ENCODE results near the gene RPP38. TPM values are rescaled to one million over a fixed set of nuclear protein-coding genes. Genes with fewer than 3 reads are reported as not detected.

RPP38 gene
- total and polyA plus RNA-seq, 4 donors: 8.2 to 12.0 (median 9.3) TPM

DNA sequence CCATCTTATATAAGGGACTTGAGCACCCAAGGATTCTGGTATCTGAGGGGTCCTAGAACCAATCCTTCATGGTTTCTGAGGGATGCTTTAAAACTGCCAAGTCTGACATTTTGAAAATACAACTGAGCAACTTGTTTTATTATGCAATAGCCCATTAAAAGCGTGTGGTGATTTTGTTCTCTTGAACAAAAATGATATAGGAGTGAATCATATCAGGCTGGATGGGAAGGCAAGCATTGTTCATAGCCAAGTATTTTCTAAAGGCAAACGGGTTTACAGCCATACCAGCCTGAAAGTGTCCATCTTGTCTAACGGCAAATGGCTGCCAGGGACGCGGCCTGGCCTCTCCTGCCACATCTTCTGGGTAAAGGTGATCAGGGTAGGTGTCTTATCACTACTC is 23.4 kb downstream of the RPP38 start:
- Histone ChIP-seq H3K27me3 (ENCODE audit: control insufficient read depth in 1 of 2, insufficient read depth in 2 of 2, low read length in 1 of 2) (no peaks in the 10 kb centered on the region), H3K36me3 (ENCODE audit: control insufficient read depth in 1 of 2, insufficient read depth in 2 of 2, low read length in 1 of 2) (peaks cover 1 to 15% of the 10 kb centered on the region in 2 donors), H3K4me1 (ENCODE audit: control insufficient read depth in 1 of 2, insufficient read depth in 2 of 2, low read length in 2 of 2) (no peaks in the 10 kb centered on the region), H3K27ac (ENCODE audit: low read depth in 1 of 2, low read length in 2 of 2) (no peak overlapping the region), H3K4me3 (ENCODE audit: low read length in 2 of 2) (no peak overlapping the region), H3K9me3 (ENCODE audit: control insufficient read depth, low read length) (no peaks in the 10 kb centered on the region)
- 92 to 95% methylated on average over 5 of the region's 5 CpGs for WGBS, 2 donors
- DNase-seq (no peak), ATAC-seq (ENCODE audit: low FRiP score) (no peak)
- intact Hi-C loops (cut with DNase I): no loop called here

DNA sequence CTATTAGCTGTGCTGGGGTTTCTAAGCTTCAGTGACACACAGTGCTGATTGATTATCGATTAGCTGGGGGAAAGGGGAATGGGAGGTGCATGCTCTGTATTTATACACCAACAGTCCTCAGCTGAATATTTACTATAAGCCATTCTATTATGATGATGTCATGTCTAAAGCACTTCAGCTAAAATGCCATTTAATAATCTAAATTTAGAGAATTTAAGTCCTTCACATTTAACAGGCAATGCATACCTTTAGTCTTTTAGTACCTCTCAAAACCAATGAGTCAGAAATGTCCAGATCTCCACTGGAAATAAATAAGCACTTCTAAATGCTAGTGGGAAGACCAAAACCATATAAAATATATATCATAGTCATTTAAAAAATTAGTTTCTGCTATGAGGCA is 24.6 kb downstream of the RPP38 start:
- intact Hi-C loops (cut with DNase I): no loop called here
- ATAC-seq (ENCODE audit: low FRiP score) (no peak), DNase-seq (no peak)
- no peak overlapping the region for H3K4me3 ChIP-seq (ENCODE audit: low read length in 2 of 2)
- WGBS, 2 donors: 80 to 83% methylated on average over 1 of the region's 1 CpG
- H3K9me3 ChIP-seq (ENCODE audit: control insufficient read depth, low read length): no peaks in the 10 kb centered on the region
- no peak overlapping the region for H3K27ac ChIP-seq (ENCODE audit: low read depth in 1 of 2, low read length in 2 of 2)
- H3K27me3 ChIP-seq (ENCODE audit: control insufficient read depth in 1 of 2, insufficient read depth in 2 of 2, low read length in 1 of 2): no peaks in the 10 kb centered on the region
- peaks cover 1 to 15% of the 10 kb centered on the region in 2 donors for H3K36me3 ChIP-seq (ENCODE audit: control insufficient read depth in 1 of 2, insufficient read depth in 2 of 2, low read length in 1 of 2)
- no peaks in the 10 kb centered on the region for H3K4me1 ChIP-seq (ENCODE audit: control insufficient read depth in 1 of 2, insufficient read depth in 2 of 2, low read length in 2 of 2)

- H3K9me3 ChIP-seq (ENCODE audit: control insufficient read depth, low read length): no peaks in the 10 kb centered on the region
- no peak for DNase-seq
- no peaks in the 10 kb centered on the region for H3K27me3 ChIP-seq (ENCODE audit: control insufficient read depth in 1 of 2, insufficient read depth in 2 of 2, low read length in 1 of 2)
- H3K4me3 ChIP-seq (ENCODE audit: low read length in 2 of 2): no peak overlapping the region
- no peaks in the 10 kb centered on the region for H3K4me1 ChIP-seq (ENCODE audit: control insufficient read depth in 1 of 2, insufficient read depth in 2 of 2, low read length in 2 of 2)
- peaks cover 1 to 11% of the 10 kb centered on the region in 2 donors for H3K36me3 ChIP-seq (ENCODE audit: control insufficient read depth in 1 of 2, insufficient read depth in 2 of 2, low read length in 1 of 2)
- intact Hi-C loops (cut with DNase I): no loop called here
- 76 to 80% methylated on average over 9 of the region's 9 CpGs for WGBS, 2 donors
- no peak for ATAC-seq (ENCODE audit: low FRiP score)
- H3K27ac ChIP-seq (ENCODE audit: low read depth in 1 of 2, low read length in 2 of 2): no peak overlapping the region
Observed at GRCh38 chr10:15122477-15123030, 25.4 kb downstream of the RPP38 start.

DNA sequence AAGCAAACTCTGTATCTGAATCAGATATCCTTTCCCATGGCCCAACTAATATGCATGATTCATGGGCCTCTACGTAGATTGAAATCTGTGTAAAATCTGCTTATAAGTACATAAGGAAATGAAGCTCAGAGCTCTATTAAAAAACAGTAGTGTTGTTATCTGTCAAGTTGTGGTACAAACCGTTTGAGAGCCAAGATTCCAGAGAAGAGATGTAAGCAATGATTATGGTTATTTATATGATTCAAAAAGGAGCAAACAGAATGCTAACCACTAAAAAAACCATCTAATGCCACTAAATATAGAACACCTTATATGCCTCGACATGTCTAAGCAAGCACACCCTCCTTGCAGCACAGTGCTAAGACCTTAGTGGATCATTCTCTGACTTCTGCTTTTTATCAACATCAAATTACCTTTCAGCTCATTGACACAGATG is 26.6 kb downstream of the RPP38 start:
- Histone ChIP-seq H3K27ac (ENCODE audit: low read depth in 1 of 2, low read length in 2 of 2) (no peak overlapping the region), H3K4me1 (ENCODE audit: control insufficient read depth in 1 of 2, insufficient read depth in 2 of 2, low read length in 2 of 2) (no peaks in the 10 kb centered on the region), H3K9me3 (ENCODE audit: control insufficient read depth, low read length) (no peaks in the 10 kb centered on the region), H3K27me3 (ENCODE audit: control insufficient read depth in 1 of 2, insufficient read depth in 2 of 2, low read length in 1 of 2) (no peaks in the 10 kb centered on the region), H3K36me3 (ENCODE audit: control insufficient read depth in 1 of 2, insufficient read depth in 2 of 2, low read length in 1 of 2) (peaks cover 1 to 9% of the 10 kb centered on the region in 2 donors), H3K4me3 (ENCODE audit: low read length in 2 of 2) (no peak overlapping the region)
- ATAC-seq (ENCODE audit: low FRiP score): no peak
- intact Hi-C loops (cut with DNase I): no loop called here
- no peak for DNase-seq
- WGBS, 2 donors: 54 to 62% methylated on average over 3 of the region's 3 CpGs

DNA sequence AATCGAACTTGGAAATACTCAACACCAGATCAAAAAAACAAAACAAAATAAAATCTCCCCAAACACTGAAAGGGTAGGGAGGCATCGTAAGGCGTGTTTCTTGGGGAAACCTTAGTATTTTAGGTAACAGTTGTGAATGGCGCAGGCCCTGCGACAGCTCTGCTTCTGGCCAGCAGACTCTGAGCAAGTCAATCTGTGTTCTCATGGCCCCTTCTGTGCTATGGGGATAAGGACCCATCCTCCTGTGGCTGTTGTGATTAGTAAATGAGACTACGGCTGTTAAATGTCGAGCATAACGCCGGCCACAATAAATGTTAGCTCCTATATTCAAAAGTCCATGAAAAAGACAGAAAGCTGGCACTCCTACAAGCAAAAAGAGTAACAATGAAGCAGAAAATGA is 27.0 kb downstream of the RPP38 start:
- no peaks in the 10 kb centered on the region for H3K9me3 ChIP-seq (ENCODE audit: control insufficient read depth, low read length)
- H3K27me3 ChIP-seq (ENCODE audit: control insufficient read depth in 1 of 2, insufficient read depth in 2 of 2, low read length in 1 of 2): no peaks in the 10 kb centered on the region
- intact Hi-C loops (cut with DNase I): no loop called here
- peaks cover 1 to 5% of the 10 kb centered on the region in 2 donors for H3K36me3 ChIP-seq (ENCODE audit: control insufficient read depth in 1 of 2, insufficient read depth in 2 of 2, low read length in 1 of 2)
- no peak overlapping the region for H3K4me3 ChIP-seq (ENCODE audit: low read length in 2 of 2)
- WGBS, 2 donors: 95 to 96% methylated on average over 9 of the region's 9 CpGs
- ATAC-seq (ENCODE audit: low FRiP score) (no peak), DNase-seq (no peak)
- H3K4me1 ChIP-seq (ENCODE audit: control insufficient read depth in 1 of 2, insufficient read depth in 2 of 2, low read length in 2 of 2): no peaks in the 10 kb centered on the region
- H3K27ac ChIP-seq (ENCODE audit: low read depth in 1 of 2, low read length in 2 of 2): no peak overlapping the region

DNA sequence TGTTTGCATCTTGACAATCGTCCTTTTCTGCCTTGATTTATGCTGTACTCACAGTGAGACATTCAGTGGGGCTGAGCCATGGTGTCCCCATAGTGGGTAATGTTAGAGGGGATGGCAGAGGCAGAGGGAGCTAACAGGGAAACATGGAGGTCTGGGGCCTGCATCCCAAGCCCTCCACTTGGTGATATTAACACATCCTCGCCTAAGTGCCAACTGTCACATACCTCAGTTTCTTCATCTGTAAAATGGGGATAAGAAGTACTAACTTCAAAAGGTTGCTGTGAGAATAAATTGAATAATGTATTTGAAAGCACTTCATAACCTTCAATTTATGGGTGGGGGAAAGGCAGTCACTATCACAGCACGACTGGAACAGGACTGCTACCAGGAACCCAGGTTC is 27.8 kb downstream of the RPP38 start:
- ATAC-seq (ENCODE audit: low FRiP score): no peak
- Histone ChIP-seq H3K4me1 (ENCODE audit: control insufficient read depth in 1 of 2, insufficient read depth in 2 of 2, low read length in 2 of 2) (no peaks in the 10 kb centered on the region), H3K27me3 (ENCODE audit: control insufficient read depth in 1 of 2, insufficient read depth in 2 of 2, low read length in 1 of 2) (no peaks in the 10 kb centered on the region), H3K9me3 (ENCODE audit: control insufficient read depth, low read length) (no peaks in the 10 kb centered on the region), H3K4me3 (ENCODE audit: low read length in 2 of 2) (no peak overlapping the region), H3K36me3 (ENCODE audit: control insufficient read depth in 1 of 2, insufficient read depth in 2 of 2, low read length in 1 of 2) (peaks cover 0 to 1% of the 10 kb centered on the region in 2 donors), H3K27ac (ENCODE audit: low read depth in 1 of 2, low read length in 2 of 2) (no peak overlapping the region)
- 87% methylated on average over 3 of the region's 3 CpGs for WGBS, 2 donors
- intact Hi-C loops (cut with DNase I): no loop called here
- no peak for DNase-seq

GRCh38 chr10:15131330-15131729 is 34.2 kb downstream of the RPP38 start:
- ATAC-seq (ENCODE audit: low FRiP score): no peak
- DNase-seq: no peak
- no peaks in the 10 kb centered on the region for H3K4me1 ChIP-seq (ENCODE audit: control insufficient read depth in 1 of 2, insufficient read depth in 2 of 2, low read length in 2 of 2)
- WGBS, 2 donors: 98 to 100% methylated on average over 5 of the region's 5 CpGs
- no peak overlapping the region for H3K27ac ChIP-seq (ENCODE audit: low read depth in 1 of 2, low read length in 2 of 2)
- peaks cover 0 to 7% of the 10 kb centered on the region in 2 donors for H3K36me3 ChIP-seq (ENCODE audit: control insufficient read depth in 1 of 2, insufficient read depth in 2 of 2, low read length in 1 of 2)
- no peaks in the 10 kb centered on the region for H3K9me3 ChIP-seq (ENCODE audit: control insufficient read depth, low read length)
- H3K27me3 ChIP-seq (ENCODE audit: control insufficient read depth in 1 of 2, insufficient read depth in 2 of 2, low read length in 1 of 2): no peaks in the 10 kb centered on the region
- intact Hi-C loops (cut with DNase I): no loop called here
- H3K4me3 ChIP-seq (ENCODE audit: low read length in 2 of 2): no peak overlapping the region

GRCh38 chr10:15136129-15137035 is 39.2 kb downstream of the RPP38 start:
- Histone ChIP-seq H3K27me3 (ENCODE audit: control insufficient read depth in 1 of 2, insufficient read depth in 2 of 2, low read length in 1 of 2) (no peaks in the 10 kb centered on the region), H3K9me3 (ENCODE audit: control insufficient read depth, low read length) (no peaks in the 10 kb centered on the region), H3K4me1 (ENCODE audit: control insufficient read depth in 1 of 2, insufficient read depth in 2 of 2, low read length in 2 of 2) (no peaks in the 10 kb centered on the region), H3K4me3 (ENCODE audit: low read length in 2 of 2) (no peak overlapping the region), H3K36me3 (ENCODE audit: control insufficient read depth in 1 of 2, insufficient read depth in 2 of 2, low read length in 1 of 2) (peaks cover 0 to 7% of the 10 kb centered on the region in 2 donors), H3K27ac (ENCODE audit: low read depth in 1 of 2, low read length in 2 of 2) (no peak overlapping the region)
- ATAC-seq (ENCODE audit: low FRiP score) (no peak), DNase-seq (no peak)
- WGBS, 2 donors: 87 to 95% methylated on average over 11 of the region's 11 CpGs
- intact Hi-C loops (cut with DNase I): no loop called here

- Histone ChIP-seq H3K27ac (ENCODE audit: low read depth in 1 of 2, low read length in 2 of 2) (no peak overlapping the region), H3K27me3 (ENCODE audit: control insufficient read depth in 1 of 2, insufficient read depth in 2 of 2, low read length in 1 of 2) (no peaks in the 10 kb centered on the region), H3K9me3 (ENCODE audit: control insufficient read depth, low read length) (no peaks in the 10 kb centered on the region), H3K4me3 (ENCODE audit: low read length in 2 of 2) (no peak overlapping the region), H3K36me3 (ENCODE audit: control insufficient read depth in 1 of 2, insufficient read depth in 2 of 2, low read length in 1 of 2) (peaks cover 0 to 7% of the 10 kb centered on the region in 2 donors), H3K4me1 (ENCODE audit: control insufficient read depth in 1 of 2, insufficient read depth in 2 of 2, low read length in 2 of 2) (no peaks in the 10 kb centered on the region)
- WGBS, 2 donors: 86 to 90% methylated on average over 4 of the region's 4 CpGs
- DNase-seq (no peak), ATAC-seq (ENCODE audit: low FRiP score) (no peak)
- intact Hi-C loops (cut with DNase I): no loop called here
Observed at GRCh38 chr10:15137036-15137359, 39.8 kb downstream of the RPP38 start.

Data from aorta (tissue), 5 donors.